GM12865 (cell line): ENCODE results near the gene C1QC.
A peak's percentile ranks its signal among the peaks of the same experiment; 100 is the strongest.

Experiments
- DNase-seq: peaks from one replicate; pipeline ENCODE4 v3.0.0; 2010; ENCODE audit warnings: low read depth
- H3K4me3 ChIP-seq: 2 replicates; pipeline ENCODE4 v1.5.1; 2011; ENCODE audit warnings: mild to moderate bottlenecking, low read depth, low read length, control low read depth
- TF ChIP-seq, protein P1 (sequence below): IDR thresholded peaks from 2 replicates; pipeline ENCODE4 v1.5.1; 2011; ENCODE audit warnings: low read length, control low read depth, low read depth, inconsistent platforms; ENCODE audit not compliant: insufficient read depth; ENCODE audit errors: missing control alignments

Gene C1QC

DNA sequence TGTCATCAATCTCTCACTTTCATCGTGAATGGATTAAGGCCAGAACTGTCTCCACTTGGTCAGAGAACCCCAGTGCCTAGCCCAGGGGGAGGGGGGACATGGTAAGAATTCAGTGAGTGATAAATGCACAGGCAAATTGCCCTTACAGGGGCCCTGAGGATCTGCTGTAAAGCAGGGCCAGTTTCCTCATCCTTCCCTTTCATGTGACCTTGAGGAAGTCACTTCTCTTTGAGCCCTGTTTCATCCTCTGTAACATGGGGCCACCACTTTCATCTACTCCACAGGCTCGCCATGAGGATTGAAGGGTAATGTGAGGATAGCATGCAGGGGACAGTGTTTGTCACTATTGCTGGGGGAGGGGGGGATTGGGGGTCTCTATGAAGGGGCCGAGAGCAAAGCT is 35.1 kb upstream of the C1QC start:
- TF ChIP-seq, protein P1, sequence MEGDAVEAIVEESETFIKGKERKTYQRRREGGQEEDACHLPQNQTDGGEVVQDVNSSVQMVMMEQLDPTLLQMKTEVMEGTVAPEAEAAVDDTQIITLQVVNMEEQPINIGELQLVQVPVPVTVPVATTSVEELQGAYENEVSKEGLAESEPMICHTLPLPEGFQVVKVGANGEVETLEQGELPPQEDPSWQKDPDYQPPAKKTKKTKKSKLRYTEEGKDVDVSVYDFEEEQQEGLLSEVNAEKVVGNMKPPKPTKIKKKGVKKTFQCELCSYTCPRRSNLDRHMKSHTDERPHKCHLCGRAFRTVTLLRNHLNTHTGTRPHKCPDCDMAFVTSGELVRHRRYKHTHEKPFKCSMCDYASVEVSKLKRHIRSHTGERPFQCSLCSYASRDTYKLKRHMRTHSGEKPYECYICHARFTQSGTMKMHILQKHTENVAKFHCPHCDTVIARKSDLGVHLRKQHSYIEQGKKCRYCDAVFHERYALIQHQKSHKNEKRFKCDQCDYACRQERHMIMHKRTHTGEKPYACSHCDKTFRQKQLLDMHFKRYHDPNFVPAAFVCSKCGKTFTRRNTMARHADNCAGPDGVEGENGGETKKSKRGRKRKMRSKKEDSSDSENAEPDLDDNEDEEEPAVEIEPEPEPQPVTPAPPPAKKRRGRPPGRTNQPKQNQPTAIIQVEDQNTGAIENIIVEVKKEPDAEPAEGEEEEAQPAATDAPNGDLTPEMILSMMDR, result no peak
- H3K4me3 ChIP-seq, result no peak overlapping the region
- no peak for DNase-seq

DNA sequence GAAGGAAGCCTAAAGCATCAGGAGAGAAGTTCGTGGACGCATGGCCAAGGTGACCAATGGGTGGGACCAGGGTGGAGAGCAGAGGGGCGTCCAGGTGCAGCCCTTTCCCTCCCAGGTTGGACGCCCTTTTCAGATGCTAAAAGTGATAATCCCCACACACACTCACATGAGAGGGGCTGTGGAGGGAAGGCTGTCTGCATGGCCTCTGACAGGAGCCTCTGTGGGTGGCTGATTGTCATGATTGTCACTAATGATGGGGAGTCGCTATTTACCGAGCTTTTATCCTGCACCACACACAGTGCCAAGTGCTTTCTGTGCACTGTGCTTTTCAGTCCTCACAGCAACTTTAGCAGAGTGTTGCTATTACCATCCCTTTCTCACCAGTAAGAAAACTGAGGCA is 34.1 kb upstream of the C1QC start:
- DNase-seq, result no peak
- no peak overlapping the region for H3K4me3 ChIP-seq
- TF ChIP-seq, protein P1, result no peak

DNA sequence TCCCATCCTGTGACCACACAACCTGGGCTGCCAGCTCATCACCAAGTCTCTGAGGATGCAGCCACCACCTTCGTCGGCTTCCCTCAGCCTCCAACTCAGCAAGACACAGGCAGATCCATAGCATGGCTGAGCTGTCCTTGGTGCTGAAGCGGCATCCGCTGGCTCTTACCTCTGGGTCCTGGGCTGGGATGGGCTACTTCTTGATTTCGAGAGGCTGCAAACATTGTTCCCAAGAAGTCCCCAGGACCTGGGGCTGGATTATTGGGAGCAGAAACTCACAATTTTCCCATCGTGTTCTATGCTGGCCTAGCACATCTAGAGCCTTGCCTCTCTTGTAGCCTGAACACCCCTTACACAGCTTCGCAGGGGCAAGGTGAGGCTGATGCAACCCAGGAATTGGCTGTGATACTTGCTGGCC is 31.9 kb upstream of the C1QC start:
- TF ChIP-seq, protein P1, result no peak
- no peak overlapping the region for H3K4me3 ChIP-seq
- peak; percentile 21 for DNase-seq

DNA sequence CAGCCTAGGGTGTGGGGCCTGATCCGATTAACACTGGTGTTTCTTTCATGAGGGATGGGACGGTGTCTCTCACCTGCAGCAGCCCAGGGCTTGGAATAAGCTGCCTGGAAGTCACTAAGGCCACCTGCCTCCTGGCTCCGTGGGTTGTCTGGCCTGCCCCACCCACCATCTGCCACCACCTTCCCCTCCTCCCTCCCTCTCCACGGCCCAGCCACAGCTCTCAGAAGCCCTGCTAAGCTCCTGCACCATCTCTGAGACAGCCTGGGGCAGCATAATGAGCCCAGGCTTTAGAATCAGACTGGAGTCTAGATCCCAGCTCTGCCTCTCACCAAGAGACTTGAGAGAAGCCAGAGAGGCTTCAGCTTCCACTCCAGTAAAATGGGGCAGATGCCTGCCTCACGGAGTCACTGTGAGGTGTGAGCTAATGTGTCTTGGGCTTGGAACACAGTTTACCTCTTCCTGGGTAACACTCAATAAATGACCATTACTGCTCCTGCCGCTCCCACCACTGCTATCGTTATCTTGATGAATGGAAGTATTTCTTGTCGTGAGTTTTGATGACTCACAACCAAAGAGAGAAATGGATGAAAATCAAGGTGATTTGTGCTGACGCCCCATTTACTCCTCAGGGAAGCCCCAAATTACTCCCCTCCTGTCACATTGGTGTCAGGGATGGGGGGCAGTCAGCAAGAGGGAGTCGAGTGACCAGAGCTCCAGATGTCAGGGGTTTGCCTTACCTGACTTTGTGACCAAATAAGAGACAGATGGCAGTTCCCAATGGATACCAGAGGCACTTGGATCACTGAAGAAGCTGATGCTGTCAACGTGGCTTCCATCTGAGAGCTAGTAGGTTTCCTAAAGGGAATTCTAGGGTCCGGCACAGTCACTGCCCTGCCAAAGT is 30.5 kb upstream of the C1QC start:
- DNase-seq, result no peak
- H3K4me3 ChIP-seq, result no peak overlapping the region

DNA sequence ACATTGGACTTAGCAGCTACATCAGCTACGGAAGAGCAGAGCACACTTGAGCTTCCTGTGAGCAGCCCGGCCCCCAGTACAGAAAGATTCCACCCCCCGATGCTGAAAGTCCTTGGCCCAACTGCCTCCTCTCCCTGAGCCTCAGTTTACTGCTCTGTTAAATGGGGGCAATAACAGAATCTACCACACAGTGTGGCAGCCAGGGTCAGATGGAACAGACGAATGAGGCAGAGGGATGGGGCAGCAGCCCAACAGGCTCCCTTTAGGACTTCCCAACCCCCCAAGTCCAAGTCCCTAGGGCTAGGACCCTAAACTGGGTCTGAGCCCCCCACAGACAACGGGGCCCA is 29.9 kb upstream of the C1QC start:
- DNase-seq, result no peak
- H3K4me3 ChIP-seq, result no peak overlapping the region
- TF ChIP-seq, protein P1, result no peak

More for the DNA sequence above, 30.5 kb upstream of the C1QC start:
- TF ChIP-seq, protein P1, result no peak

DNA sequence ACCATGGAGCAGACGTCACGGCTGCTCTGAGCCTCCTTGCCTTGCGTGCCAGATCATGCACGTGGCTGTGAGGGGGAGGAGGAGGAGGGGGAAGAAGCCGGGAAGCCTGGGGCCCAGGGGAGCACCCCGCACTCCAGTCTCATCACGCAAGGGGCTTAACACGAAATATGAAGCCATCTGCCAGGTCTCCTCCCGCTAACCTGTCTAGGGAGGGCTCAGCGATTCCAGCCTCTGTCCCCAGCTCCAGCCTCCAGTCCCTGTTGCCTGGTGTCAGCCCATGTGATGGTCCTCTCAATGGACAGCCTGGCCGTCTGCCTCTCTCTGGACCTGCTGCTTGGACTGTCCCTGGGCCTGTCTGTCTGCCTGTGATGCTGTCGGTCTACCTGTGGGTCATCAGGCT is 29.5 kb upstream of the C1QC start:
- no peak for DNase-seq
- TF ChIP-seq, protein P1, result no peak
- no peak overlapping the region for H3K4me3 ChIP-seq

DNA sequence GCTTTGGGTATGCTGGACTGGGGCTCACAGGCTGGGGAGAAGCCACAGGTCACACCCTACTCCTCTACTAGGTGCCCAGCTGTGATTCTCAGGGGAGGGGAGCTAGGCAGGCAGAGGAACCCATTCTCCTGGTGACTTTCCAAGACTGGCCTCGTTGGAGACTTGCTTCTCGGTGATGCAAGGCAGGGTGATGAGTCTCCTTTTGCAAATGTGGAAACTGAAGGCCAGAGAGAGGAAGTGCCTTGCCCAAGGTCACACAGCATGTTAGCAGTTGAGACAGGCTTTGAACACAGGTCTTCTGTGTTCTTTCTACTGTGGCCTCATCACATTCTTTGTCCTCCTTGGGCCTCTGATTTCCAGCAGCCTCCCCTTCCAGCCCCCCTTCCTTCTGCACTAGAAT is 27.5 kb upstream of the C1QC start:
- DNase-seq, result no peak
- H3K4me3 ChIP-seq, result no peak overlapping the region
- TF ChIP-seq, protein P1, result no peak
